GM10266 (cell line): ENCODE results near the gene ADAR.
A peak's percentile ranks its signal among the peaks of the same experiment; 100 is the strongest.

Experiments
- DNase-seq: peaks from one replicate; pipeline ENCODE4 v3.0.0; 2012; ENCODE audit errors: extremely low spot score
- CTCF ChIP-seq: IDR thresholded peaks from 2 replicates; pipeline ENCODE4 v1.5.1; 2012; ENCODE audit warnings: mild to moderate bottlenecking, low read depth; ENCODE audit not compliant: control insufficient read depth, insufficient read depth; ENCODE audit errors: missing control alignments

ADAR gene

DNA sequence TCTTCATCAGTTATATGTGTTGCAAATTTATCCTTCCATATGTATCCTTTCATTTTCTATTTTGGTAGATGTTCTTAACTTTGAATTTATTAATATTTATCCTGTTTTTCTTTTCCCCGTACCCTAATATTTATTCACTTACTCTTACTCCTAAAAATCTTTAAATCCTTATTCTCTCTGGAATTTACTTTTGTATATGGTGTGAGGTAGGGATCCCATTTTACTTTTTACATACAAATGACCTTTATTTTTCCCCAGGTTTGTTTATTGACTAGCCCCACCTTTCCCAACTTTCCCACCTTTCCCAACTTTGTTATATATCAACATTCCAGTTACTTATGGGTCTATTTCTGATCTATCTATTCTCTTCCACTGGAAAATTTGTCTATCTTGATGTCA, 21.7 kb upstream of the ADAR start:
- no peak for DNase-seq
- TF ChIP-seq CTCF, result no peak

DNA sequence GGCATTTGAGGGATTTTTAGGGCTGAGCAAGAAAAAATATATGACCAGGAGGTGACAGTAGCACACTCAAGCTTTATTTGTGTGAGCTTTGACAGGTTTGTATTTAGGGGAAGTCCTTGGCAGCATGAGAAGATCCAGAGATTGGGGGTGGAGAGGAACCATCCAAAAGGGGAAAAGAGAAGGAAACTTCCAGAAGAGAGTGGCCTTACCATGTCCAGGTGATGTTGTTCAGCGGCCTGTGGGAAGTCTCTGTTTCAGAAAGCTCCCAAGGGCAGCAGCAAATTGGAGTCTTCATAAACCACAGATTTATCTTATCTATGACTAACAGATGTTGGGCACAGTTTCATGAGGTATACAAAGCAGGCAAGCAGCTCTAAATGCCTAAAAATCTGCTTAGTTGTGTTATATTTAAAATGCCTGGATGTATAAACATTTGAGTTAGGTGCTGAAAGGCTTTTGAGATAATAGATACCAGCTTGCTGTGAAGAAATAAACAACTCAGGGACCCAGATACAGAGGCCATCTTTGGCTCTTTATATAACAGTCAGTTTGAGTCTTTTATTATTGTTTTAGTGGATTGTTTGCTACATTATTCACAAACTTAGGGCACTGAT, 21.2 kb upstream of the ADAR start:
- TF ChIP-seq CTCF, result no peak
- DNase-seq, result no peak

DNA sequence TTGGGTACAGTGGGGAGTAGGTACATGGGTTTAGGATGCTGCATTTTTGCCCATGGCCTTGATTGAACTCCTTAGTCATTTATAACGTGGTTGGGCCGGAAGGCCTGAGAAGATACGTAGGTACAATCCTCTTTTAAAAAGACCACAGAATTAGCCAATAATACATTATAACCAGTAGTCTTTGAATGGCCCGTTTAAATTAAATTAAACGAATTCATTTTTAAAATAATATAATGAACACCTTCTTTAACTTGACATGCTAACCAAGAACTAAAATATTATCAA, 20.1 kb upstream of the ADAR start:
- no peak for TF ChIP-seq CTCF
- DNase-seq, result no peak

GRCh38 chr1:154627257-154628120, 19.5 kb upstream of the ADAR start:
- peak; percentile 82 for DNase-seq
- no peak for TF ChIP-seq CTCF

DNA sequence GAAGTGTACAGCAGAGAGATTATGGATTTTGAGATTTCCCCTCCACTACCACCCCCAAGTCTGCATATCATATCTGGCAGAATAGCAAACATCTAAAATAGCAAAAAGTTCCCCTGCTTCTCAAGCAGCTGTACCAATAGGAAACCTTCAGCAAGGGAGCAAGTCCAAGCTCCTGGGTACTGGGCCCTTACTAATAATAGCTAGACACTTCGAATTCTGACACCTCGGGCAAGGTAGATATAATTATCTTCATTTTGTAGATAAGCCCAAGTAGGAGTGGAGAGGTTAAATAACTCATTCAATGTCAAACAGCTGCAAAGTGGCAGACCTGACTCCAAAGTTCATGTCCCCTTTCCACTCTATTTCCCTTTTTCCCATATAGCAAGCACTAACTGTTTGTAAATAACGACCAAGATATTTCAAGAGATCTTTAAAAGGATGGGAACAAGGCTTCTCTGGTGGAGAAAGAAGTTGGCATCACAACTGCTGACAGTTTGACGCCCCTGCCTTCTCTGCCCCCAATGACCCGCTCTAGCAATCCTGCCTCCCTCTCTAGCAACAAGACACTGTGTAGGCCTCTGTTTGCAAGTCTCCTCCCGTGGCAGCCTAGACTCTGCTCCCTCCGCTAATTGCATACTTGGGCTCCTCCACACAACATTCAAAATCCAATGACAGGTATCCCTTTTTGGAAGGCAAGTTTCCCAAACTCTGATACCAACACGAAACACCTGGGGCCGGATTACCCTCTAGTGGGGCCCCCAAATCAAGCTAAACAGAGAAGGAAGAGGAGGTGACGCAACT, 18.7 kb upstream of the ADAR start:
- no peak for TF ChIP-seq CTCF
- peak; percentile 37 for DNase-seq

- DNase-seq, result no peak
- TF ChIP-seq CTCF, result no peak
These were observed 17.0 kb upstream of the ADAR start for GRCh38 chr1:154624746-154625643.
